Lower leg skin (tissue), 4 donors: ENCODE measurements around the gene PGLYRP3. TPM values are rescaled to one million over a fixed set of nuclear protein-coding genes. Genes with fewer than 3 reads are reported as not detected.

Source experiments
- DNase-seq, 2 donors: peaks; one replicate each; pipeline ENCODE4 v3.0.0-alpha.2; 2019; ENCODE audit warnings: low spot score in 2 of 2
- H3K4me3 ChIP-seq: fragments of 200-600 bp; sonication (generic); 2 replicates; pipeline ENCODE4 v1.5.1; 2017; ENCODE audit warnings: mild to moderate bottlenecking, low read depth; ENCODE audit not compliant: poor library complexity, severe bottlenecking
- POLR2A ChIP-seq, 2 donors: fragments of 450-650 bp; IDR thresholded peaks; one replicate each; pipeline ENCODE4 v1.6.1; 2016 to 2017; ENCODE audit warnings: antibody characterized with exemption in 2 of 2, mild to moderate bottlenecking in 1 of 2, moderate library complexity in 1 of 2
- WGBS, 2 donors: methylation state at CpG; one replicate each; pipeline ENCODE4 v1.1.5; 2018; 5-methylcytosine and 5-hydroxymethylcytosine counted together
- intact Hi-C: fragments of 100-400 bp; cut with DNase I; formaldehyde crosslinking; loops from one replicate; pipeline ENCODE4 v1.15.0; 2023; ENCODE audit warnings: low total_unique reads
- total RNA-seq, 4 donors: library from RNA; depleted of rRNA; stranded (reverse); fragments of >200 nt; gene quantifications; one replicate each; pipeline ENCODE4 v1.1.0, GENCODE V29; 2016
- TF ChIP-seq, protein P1 (sequence below), 3 donors: fragments of 450-650 bp; IDR thresholded peaks; one replicate each; pipeline ENCODE4 v1.5.1; 2016; ENCODE audit warnings: antibody characterized with exemption in 3 of 3, mild to moderate bottlenecking in 3 of 3, moderate library complexity in 2 of 3

Gene PGLYRP3
- total RNA-seq, 4 donors from 2014 or later = 33.1 to 66.1 (median 60.3) TPM

DNA sequence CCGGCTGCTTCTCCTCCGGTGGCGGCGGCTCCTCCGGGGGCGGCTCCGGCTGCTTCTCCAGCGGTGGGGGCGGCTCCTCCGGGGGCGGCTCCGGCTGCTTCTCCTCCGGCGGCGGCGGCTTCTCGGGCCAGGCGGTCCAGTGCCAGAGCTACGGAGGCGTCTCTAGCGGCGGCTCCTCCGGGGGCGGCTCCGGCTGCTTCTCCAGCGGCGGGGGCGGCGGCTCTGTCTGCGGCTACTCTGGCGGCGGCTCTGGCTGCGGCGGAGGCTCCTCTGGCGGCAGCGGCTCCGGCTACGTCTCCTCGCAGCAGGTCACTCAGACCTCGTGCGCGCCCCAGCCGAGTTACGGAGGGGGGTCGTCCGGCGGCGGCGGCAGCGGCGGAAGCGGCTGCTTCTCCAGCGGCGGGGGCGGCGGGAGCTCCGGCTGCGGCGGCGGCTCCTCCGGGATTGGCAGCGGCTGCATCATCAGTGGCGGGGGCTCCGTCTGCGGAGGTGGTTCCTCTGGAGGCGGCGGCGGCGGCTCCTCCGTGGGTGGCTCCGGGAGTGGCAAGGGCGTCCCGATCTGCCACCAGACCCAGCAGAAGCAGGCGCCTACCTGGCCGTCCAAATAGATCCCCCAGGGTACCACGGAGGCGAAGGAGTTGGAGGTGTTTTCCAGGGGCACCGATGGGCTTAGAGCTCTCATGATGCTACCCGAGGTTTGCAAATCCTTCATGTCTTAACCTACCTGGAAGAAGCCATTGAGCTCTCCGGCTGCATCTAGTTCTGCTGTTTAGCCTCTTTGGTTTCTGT, 51.3 kb downstream of the PGLYRP3 start:
- H3K4me3 ChIP-seq = peak overlapping the region; percentile 33
- DNase-seq = no peak
- WGBS, 2 donors = 2 to 4% methylated on average over 19 to 36 of the region's 80 CpGs
- TF ChIP-seq, protein P1, sequence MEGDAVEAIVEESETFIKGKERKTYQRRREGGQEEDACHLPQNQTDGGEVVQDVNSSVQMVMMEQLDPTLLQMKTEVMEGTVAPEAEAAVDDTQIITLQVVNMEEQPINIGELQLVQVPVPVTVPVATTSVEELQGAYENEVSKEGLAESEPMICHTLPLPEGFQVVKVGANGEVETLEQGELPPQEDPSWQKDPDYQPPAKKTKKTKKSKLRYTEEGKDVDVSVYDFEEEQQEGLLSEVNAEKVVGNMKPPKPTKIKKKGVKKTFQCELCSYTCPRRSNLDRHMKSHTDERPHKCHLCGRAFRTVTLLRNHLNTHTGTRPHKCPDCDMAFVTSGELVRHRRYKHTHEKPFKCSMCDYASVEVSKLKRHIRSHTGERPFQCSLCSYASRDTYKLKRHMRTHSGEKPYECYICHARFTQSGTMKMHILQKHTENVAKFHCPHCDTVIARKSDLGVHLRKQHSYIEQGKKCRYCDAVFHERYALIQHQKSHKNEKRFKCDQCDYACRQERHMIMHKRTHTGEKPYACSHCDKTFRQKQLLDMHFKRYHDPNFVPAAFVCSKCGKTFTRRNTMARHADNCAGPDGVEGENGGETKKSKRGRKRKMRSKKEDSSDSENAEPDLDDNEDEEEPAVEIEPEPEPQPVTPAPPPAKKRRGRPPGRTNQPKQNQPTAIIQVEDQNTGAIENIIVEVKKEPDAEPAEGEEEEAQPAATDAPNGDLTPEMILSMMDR (IDR thresholded peaks at IDR 0.05) = no peak
- no peak for TF ChIP-seq POLR2A (IDR thresholded peaks at IDR 0.05)
- intact Hi-C loops = no loop called here

DNA sequence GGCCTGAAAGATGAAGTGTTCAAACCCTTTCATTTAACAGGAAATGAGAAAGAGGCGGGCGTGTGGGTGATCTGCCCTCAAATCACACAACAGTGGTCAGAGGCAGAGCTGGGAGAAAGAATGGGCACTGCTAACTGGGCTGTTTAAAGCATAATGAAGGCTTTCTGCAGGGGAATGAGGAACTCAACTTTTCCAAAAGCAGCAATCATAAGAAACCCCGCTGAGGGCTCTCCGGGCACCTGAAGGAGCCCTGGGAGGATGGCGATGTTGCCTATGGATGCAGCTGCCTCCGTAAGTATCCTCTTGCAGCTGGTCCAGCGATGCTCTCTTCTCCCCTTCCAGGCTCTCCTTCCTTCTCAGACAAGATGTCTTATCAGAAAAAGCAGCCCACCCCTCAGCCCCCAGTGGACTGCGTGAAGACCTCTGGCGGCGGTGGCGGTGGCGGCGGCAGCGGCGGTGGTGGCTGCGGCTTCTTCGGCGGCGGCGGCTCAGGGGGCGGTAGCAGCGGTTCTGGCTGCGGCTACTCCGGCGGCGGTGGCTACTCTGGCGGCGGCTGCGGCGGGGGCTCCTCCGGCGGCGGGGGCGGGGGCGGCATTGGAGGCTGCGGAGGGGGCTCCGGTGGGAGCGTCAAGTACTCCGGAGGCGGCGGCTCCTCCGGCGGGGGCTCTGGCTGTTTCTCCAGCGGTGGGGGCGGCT, 52.0 kb downstream of the PGLYRP3 start:
- intact Hi-C loops = no loop called here
- no peak for DNase-seq
- WGBS, 2 donors = 25 to 35% methylated on average over 17 to 22 of the region's 45 CpGs
- H3K4me3 ChIP-seq = peak overlapping the region; percentile 33
- TF ChIP-seq, protein P1 (IDR thresholded peaks at IDR 0.05) = no peak
- no peak for TF ChIP-seq POLR2A (IDR thresholded peaks at IDR 0.05)

DNA sequence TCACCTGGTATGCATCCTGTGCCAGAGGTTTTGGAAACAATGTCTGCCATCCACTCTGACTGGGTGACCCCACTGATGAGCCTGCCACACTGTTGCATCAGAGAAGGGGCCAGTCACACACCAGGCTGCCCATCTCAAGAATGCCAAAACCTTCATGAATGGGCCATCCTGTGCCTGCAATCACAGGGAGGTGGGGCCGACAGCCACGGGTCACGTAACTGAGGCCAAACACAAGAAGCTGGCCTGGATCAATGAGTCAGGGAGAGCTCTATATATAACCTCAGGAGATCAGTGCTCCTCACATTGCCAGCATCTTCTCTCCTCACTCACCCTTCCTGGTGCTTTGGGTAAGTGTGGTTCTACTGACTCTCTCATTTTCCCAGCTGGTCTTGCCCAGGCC, 53.4 kb downstream of the PGLYRP3 start, which contains the start of gene LORICRIN:
TSS of gene LORICRIN (plus strand) at position 301 of the 400 bp plus-strand sequence. CDS start 1,263 bp downstream, outside the sequence.
- intact Hi-C loops = no loop called here
- TF ChIP-seq, protein P1 (IDR thresholded peaks at IDR 0.05) = no peak
- no peak for TF ChIP-seq POLR2A (IDR thresholded peaks at IDR 0.05)

DNA sequence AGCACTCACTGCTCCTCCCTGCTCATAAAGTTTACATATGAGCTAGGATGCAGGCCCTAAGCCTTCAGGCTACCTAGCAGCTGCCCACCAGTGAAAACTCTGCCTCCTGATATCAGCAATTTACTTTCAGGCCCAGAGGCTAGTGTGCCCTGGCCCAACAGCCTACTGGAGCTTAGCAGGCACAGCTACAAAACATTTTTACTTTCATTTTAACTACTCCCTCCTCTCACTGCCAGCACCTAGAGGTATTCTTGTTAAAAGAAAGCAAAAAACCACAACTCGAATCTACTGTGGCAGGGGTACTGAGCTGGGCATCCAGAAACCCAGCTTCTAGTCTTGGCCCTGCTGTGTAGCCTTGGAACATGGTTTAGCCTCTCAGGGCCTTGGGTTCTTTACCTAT, 59.1 kb downstream of the PGLYRP3 start:
- intact Hi-C loops = no loop called here
- DNase-seq = no peak
- no peak for TF ChIP-seq POLR2A (IDR thresholded peaks at IDR 0.05)
- TF ChIP-seq, protein P1 (IDR thresholded peaks at IDR 0.05) = no peak
- WGBS, 2 donors = 26 to 33% methylated on average over 1 of the region's 1 CpG
- H3K4me3 ChIP-seq = no peak overlapping the region

More for the DNA sequence above, 53.4 kb downstream of the PGLYRP3 start, which contains the start of gene LORICRIN:
- no peak for DNase-seq
- WGBS, 2 donors = 74 to 83% methylated on average over 3 of the region's 3 CpGs
- H3K4me3 ChIP-seq = no peak within 1 kb of the TSS

- DNase-seq = no peak
- TF ChIP-seq POLR2A (IDR thresholded peaks at IDR 0.05) = no peak
- TF ChIP-seq, protein P1 (IDR thresholded peaks at IDR 0.05) = no peak
- 89 to 94% methylated on average over 2 of the region's 2 CpGs for WGBS, 2 donors
- H3K4me3 ChIP-seq = no peak overlapping the region
- intact Hi-C loops = no loop called here
These were observed 59.7 kb downstream of the PGLYRP3 start for GRCh38 chr1:153253076-153253475.
